Heart left ventricle (tissue), 16 donors: Measurements from ENCODE around the gene STRN3. TPM values are rescaled to one million over a fixed set of nuclear protein-coding genes. Genes with fewer than 3 reads are reported as not detected.

Experiments
- ATAC-seq, 4 donors: fragments of 200-7000 bp; cut with Tn5 transposase; one replicate each; pipeline ENCODE4 v1.9.1; 2020 to 2022; ENCODE audit warnings: moderate library complexity in 4 of 4, mild to moderate bottlenecking in 3 of 4, moderate number of reproducible peaks in 1 of 4
- DNase-seq, 5 donors: peaks; one replicate each; pipeline ENCODE4 v3.0.0-alpha.2; 2020
- H3K27ac ChIP-seq, 12 donors: fragments of 200-600 bp; sonication (generic) in 4 of 12; one replicate each; pipeline versions ENCODE4 v1.5.0 to v1.8.0; 2016 to 2022; ENCODE audit warnings: mild to moderate bottlenecking in 2 of 12
- H3K27me3 ChIP-seq, 9 donors: fragments of 200-600 bp; sonication (generic) in 2 of 9; one replicate each; pipeline versions ENCODE4 v1.5.1 to v1.8.0; 2016 to 2022; ENCODE audit warnings: mild to moderate bottlenecking in 3 of 9
- H3K36me3 ChIP-seq, 9 donors: fragments of 200-600 bp; sonication (generic) in 2 of 9; one replicate each; pipeline versions ENCODE4 v1.5.0 to v1.8.0; 2018 to 2022; ENCODE audit warnings: mild to moderate bottlenecking in 2 of 9
- H3K4me1 ChIP-seq, 12 donors: fragments of 200-600 bp; sonication (generic) in 4 of 12; one replicate each; pipeline versions ENCODE4 v1.5.0 to v1.8.0; 2016 to 2022; ENCODE audit warnings: mild to moderate bottlenecking in 3 of 12
- H3K4me3 ChIP-seq, 12 donors: fragments of 200-600 bp; sonication (generic) in 4 of 12; one replicate each; pipeline versions ENCODE4 v1.5.0 to v1.8.0; 2017 to 2022; ENCODE audit warnings: mild to moderate bottlenecking in 9 of 12, moderate library complexity in 4 of 12
- H3K9me3 ChIP-seq, 12 donors: fragments of 200-600 bp; sonication (generic) in 4 of 12; one replicate each; pipeline versions ENCODE4 v1.5.0 to v1.8.0; 2016 to 2022; ENCODE audit warnings: mild to moderate bottlenecking in 1 of 12
- CTCF ChIP-seq, 12 donors: fragments of 200-600 bp; sonication (generic) in 4 of 12; IDR thresholded peaks; one replicate each; pipeline versions ENCODE4 v1.5.0 to v1.8.0; 2018 to 2022; ENCODE audit warnings: antibody characterized with exemption in 12 of 12, mild to moderate bottlenecking in 5 of 12
- POLR2A ChIP-seq, 2 donors: fragments of 450-650 bp; IDR thresholded peaks; one replicate each; pipeline ENCODE4 v1.6.1; 2017; ENCODE audit warnings: antibody characterized with exemption in 2 of 2, mild to moderate bottlenecking in 2 of 2, moderate library complexity in 2 of 2
- WGBS, 4 donors: extraction: QIAGEN DNeasy Blood & Tissue Kit in 2 of 4; methylation state at CpG; one replicate each; pipeline versions ENCODE4 v1.1.5 to v1.1.7; 2013 to 2018; 5-methylcytosine and 5-hydroxymethylcytosine counted together
- intact Hi-C, 10 donors: fragments of 100-400 bp; cut with DNase I; formaldehyde crosslinking; loops; one replicate each; pipeline versions ENCODE4 v1.11.1 to v1.14.2; 2022
- polyA plus RNA-seq, 2 donors: library from polyadenylated mRNA; stranded (reverse); fragments of 200-250 nt; gene quantifications; one replicate each; pipeline ENCODE4 v1.2.3, GENCODE V29; 2013
- total RNA-seq, 9 donors: library from RNA; depleted of rRNA in 2 of 9; stranded (reverse); fragments of >200 nt in 2 of 9; fragmentation: NEBNext Ultra II Directional in 3 of 9; extraction: Animal tissue kit (Norgen Biotek cat#: 25700) in 3 of 9; gene quantifications; one replicate each; pipeline versions ENCODE4 v1.1.0 to v1.2.4, GENCODE V29; 2016 to 2023
- donor health status: ischemic (EF 13 %, LVEDD 7.1; RV severe dilation, severe dysfunction).
- donor health status: healthy with polysubstance abuse.
- donor health status: DM: no; HTN: yes; CAD: no.
- donor health status: DM: no; HTN: no; CAD: no.
- donor health status: ischemic (EF 25% LVEDD 6.9; RV normal size, moderate dysfunction).
- donor health status: ischemic (EF 25% LVEDD 5.7; RV mildly dilated, moderate dysfunction).
- donor health status: healthy.
- donor health status: DM: yes; HTN: yes; CAD: no.
- donor health status: ischemic (EF 35%, LVEDD 5.7; RV mildly dilated, moderate dysfunction).
- donor health status: nonischemic (EF 11% LVEDD 7.7; RV severe dilation, severe dysfunction).
- donor health status: DM: yes; HTN: yes; CAD: no.
- donor health status: PGD.
- donor health status: ischemic (EF 29% LVEDD 5.4; RV normal size, mild dysfunction).
- donor health status: nonischemic (EF 23%, LVEDD 6.1; RV moderate dilation, normal function).

STRN3 gene
- total and polyA plus RNA-seq, 11 donors: 11.0 to 60.3 (median 44.4) TPM

- Histone ChIP-seq H3K36me3 (peaks cover 0 to 40% (median 13%) of the 10 kb centered on the region in 9 donors), H3K4me3 (no peak overlapping the region), H3K27me3 (no peaks in the 10 kb centered on the region), H3K9me3 (peaks cover 0 to 25% (median 12%) of the 10 kb centered on the region in 12 donors), H3K4me1 (peaks cover 0 to 27% (median 3%) of the 10 kb centered on the region in 12 donors), H3K27ac (no peak overlapping the region)
- DNase-seq (no peak), ATAC-seq (no peak)
- 81 to 99% (median 90%) methylated on average over 6 of the region's 6 CpGs for WGBS, 4 donors
- intact Hi-C loops: no loop called here
- no peak for TF ChIP-seq CTCF (IDR thresholded peaks at IDR 0.05)
- no peak for TF ChIP-seq POLR2A (IDR thresholded peaks at IDR 0.05)
Observed at GRCh38 chr14:31001339-31001658, 24.9 kb downstream of the STRN3 start.

DNA sequence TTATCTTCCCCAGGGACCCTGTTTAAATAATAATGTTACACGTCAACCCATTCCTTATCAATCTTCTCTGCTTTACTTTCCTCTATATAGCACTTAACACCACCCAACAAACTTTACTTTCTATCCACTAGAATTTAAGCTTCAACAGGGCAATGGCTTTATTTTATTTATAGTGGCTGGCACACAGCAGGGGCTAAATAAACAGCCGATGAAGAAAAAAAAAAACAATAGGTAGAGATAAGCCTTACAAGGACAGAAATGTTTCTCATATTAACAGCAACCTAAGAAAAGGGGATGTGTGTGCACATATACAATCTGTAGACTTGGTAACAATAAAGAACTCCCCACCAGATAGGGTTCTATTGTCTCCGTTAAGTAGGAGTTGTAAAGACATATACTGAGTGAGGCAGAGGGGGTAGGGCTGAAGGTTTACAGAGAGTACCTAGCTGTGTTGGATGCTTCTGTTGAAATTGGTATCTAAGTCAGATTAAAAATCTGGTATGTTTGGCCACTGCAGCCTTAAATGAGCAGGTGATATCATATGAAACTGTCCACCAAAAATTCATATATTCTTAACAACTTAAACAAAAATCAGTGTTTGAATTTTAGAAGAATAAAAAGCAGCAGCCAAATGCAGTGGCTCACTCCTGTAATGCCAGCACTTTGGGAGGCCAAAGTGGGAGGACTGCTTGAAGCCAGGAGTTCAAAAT is 25.4 kb downstream of the STRN3 start:
- no peak for TF ChIP-seq CTCF (IDR thresholded peaks at IDR 0.05)
- TF ChIP-seq POLR2A (IDR thresholded peaks at IDR 0.05): no peak
- Histone ChIP-seq H3K27me3 (no peaks in the 10 kb centered on the region), H3K36me3 (peaks cover 0 to 35% (median 10%) of the 10 kb centered on the region in 9 donors), H3K27ac (peak overlapping the region in 1 of 12 donors; percentile 3), H3K4me3 (no peak overlapping the region), H3K9me3 (peaks cover 0 to 25% (median 12%) of the 10 kb centered on the region in 12 donors), H3K4me1 (peaks cover 0 to 32% (median 6%) of the 10 kb centered on the region in 12 donors)
- WGBS, 4 donors: 48 to 54% (median 48%) methylated on average over 3 of the region's 3 CpGs
- DNase-seq (no peak), ATAC-seq (no peak)
- intact Hi-C loops: no loop called here

DNA sequence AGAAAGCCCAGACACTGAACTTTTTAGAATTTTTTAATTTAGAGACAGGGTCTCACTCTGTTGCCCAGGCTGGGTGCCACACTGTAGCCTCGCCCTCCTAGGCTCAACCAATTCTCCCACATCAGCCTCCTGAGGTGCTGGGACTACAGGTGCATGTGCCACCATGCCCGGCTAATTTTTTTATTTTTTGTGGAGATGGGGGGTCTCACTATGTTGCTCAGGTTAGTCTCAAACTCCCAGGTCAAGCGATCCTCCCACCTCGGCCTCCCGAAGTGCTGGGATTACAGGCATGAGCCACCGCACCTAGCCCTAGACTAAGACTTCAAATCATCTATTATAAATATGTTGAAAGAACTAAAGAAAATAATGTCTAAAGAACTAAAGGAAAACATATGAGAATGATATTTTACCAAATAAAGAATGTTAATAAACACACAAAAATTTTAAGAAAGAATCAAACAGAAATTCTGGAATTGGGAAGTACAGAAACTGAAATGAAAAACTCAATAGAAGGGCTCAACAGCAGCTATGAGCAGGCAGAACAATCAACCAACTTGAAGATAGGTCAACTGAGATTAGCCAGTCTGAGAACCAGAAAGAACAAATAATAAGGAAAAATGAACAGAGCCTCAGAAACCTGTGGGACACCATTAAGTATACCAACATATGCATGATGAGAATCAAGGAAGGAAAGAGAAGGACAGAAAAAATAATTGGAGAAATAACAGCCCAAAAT is 27.0 kb downstream of the STRN3 start:
- H3K9me3 ChIP-seq: peaks cover 0 to 25% (median 12%) of the 10 kb centered on the region in 12 donors
- DNase-seq (no peak), ATAC-seq (no peak)
- no peak overlapping the region for H3K4me3 ChIP-seq
- intact Hi-C loops: no loop called here
- peaks cover 0 to 22% (median 7%) of the 10 kb centered on the region in 9 donors for H3K36me3 ChIP-seq
- no peaks in the 10 kb centered on the region for H3K27me3 ChIP-seq
- peaks cover 6 to 48% (median 16%) of the 10 kb centered on the region in 12 donors for H3K4me1 ChIP-seq
- WGBS, 4 donors: 94 to 99% (median 98%) methylated on average over 6 of the region's 6 CpGs
- TF ChIP-seq CTCF (IDR thresholded peaks at IDR 0.05) (no peak), POLR2A (IDR thresholded peaks at IDR 0.05) (no peak)
- H3K27ac ChIP-seq: no peak overlapping the region

DNA sequence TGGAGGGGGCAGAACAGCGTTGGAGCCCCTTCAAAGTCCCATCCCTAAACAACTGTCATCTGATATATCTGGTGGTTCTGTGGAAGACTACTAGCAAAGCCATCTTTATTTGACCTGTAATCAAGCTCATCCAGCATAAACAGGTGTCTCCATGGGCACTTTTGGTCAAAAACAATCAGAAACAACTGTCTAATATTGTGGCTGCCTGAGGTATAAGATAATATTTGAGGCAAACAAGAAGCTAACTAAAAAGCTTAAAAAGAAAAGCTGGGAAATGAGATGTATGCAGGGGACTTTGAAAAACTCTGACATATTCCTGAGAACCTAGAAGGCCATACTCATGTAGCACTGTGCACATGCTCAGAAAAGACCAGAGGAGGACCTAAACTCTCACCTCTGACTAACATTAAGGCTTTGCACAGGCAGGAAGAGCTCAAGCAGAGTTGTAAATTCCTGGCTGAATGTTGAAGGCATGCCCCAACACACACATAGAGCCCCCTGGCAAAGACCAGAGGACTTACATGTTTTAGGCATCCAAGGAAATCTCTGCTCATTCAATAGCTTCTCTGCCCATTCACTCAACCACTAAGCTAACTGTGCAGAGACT is 28.0 kb downstream of the STRN3 start:
- Histone ChIP-seq H3K27ac (no peak overlapping the region), H3K4me3 (no peak overlapping the region), H3K9me3 (peaks cover 0 to 25% (median 12%) of the 10 kb centered on the region in 12 donors), H3K4me1 (peaks cover 6 to 51% (median 16%) of the 10 kb centered on the region in 12 donors), H3K27me3 (no peaks in the 10 kb centered on the region), H3K36me3 (peaks cover 0 to 22% (median 4%) of the 10 kb centered on the region in 9 donors)
- no peak for DNase-seq
- no peak for TF ChIP-seq POLR2A (IDR thresholded peaks at IDR 0.05)
- no peak for TF ChIP-seq CTCF (IDR thresholded peaks at IDR 0.05)
- ATAC-seq: no peak
- intact Hi-C loops: no loop called here
- 96 to 100% (median 99%) methylated on average over 1 of the region's 1 CpG for WGBS, 4 donors
